Breast epithelium (tissue), 3 donors: ENCODE results near the gene RALGPS1.

Source experiments
- CTCF ChIP-seq, 3 donors: fragments of 450-650 bp; IDR thresholded peaks; one replicate each; pipeline ENCODE4 v1.5.1; 2016 to 2017; ENCODE audit warnings: antibody characterized with exemption in 3 of 3, mild to moderate bottlenecking in 3 of 3, moderate library complexity in 3 of 3
- POLR2A ChIP-seq: fragments of 450-650 bp; IDR thresholded peaks from one replicate; pipeline ENCODE4 v1.6.1; 2016; ENCODE audit warnings: antibody characterized with exemption, mild to moderate bottlenecking, moderate library complexity

DNA sequence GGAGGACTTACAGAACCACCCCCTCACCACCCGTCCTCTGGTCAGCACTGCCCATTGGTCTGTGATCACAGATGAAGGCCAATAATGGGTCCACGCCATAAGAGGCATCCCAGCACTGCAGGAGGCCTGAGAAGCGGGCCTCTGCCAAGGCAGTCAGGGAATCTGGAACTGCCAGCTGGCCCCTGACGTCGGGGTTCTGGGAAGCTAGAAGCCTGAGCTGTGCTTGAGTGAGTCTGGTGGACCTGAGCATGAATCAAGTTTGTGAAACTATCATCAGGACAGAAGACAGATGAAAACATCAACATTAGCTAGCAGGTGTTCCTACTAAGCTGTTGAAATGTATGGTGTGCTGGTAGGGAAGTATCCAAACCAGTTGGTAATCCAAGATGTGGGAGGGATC lies 200.0 kb downstream of the RALGPS1 start:
- TF ChIP-seq CTCF (IDR thresholded peaks at IDR 0.05) (no peak), POLR2A (no peak)
